GM11168 (cell line): ENCODE data around the gene ADGRG2.
"Not testable (repeated sequence)": the region's sequence is repeated elsewhere in the genome, so short reads cannot be mapped to it uniquely, and the experiment has no call there.

ENCODE experiments used
- in situ Hi-C: fragments of 300-500 bp; cut with MboI; formaldehyde crosslinking; loops from one replicate; pipeline ENCODE4 v1.12.0; 2022; ENCODE audit warnings: low sequenced_read_pairs; ENCODE audit not compliant: unreplicated experiment

The ADGRG2 gene

GRCh38 chrX:19007868-19008267 lies 114.4 kb downstream of the ADGRG2 start:
- in situ Hi-C loops, result no loop called here

GRCh38 chrX:19007011-19007410 lies 115.3 kb downstream of the ADGRG2 start:
- in situ Hi-C loops, result no loop called here

- in situ Hi-C loops, result no loop called here
Observed at GRCh38 chrX:19005909-19006308, 116.4 kb downstream of the ADGRG2 start.

GRCh38 chrX:19003756-19004155 lies 118.5 kb downstream of the ADGRG2 start:
- in situ Hi-C loops, result no loop called here

- in situ Hi-C loops, result no loop called here
Observed at GRCh38 chrX:18998653-18999052, 123.6 kb downstream of the ADGRG2 start.

GRCh38 chrX:18997916-18998315 lies 124.4 kb downstream of the ADGRG2 start:
- in situ Hi-C loops, result no loop called here

GRCh38 chrX:18996536-18996935 lies 125.7 kb downstream of the ADGRG2 start:
- in situ Hi-C loops, result no loop called here

GRCh38 chrX:18995221-18995620 lies 127.0 kb downstream of the ADGRG2 start:
- in situ Hi-C loops, result no loop called here

- in situ Hi-C loops, result no loop called here
Observed at GRCh38 chrX:18994713-18995112, 127.6 kb downstream of the ADGRG2 start.

- in situ Hi-C loops, result no loop called here
Observed at GRCh38 chrX:18992829-18993228, 129.4 kb downstream of the ADGRG2 start.

GRCh38 chrX:18985186-18985435 lies 137.2 kb downstream of the ADGRG2 start:
- in situ Hi-C loops, result no loop called here

GRCh38 chrX:18984381-18985185 lies 137.7 kb downstream of the ADGRG2 start:
- in situ Hi-C loops, result no loop called here

- in situ Hi-C loops, result no loop called here
Observed at GRCh38 chrX:18983666-18984380, 138.4 kb downstream of the ADGRG2 start, which contains the start of gene PHKA2. Gene PHKA2, minus strand, starts transcription at chrX:18984114. Its CDS starts 182 bp downstream, at chrX:18983932.

GRCh38 chrX:18981124-18981807 lies 141.0 kb downstream of the ADGRG2 start:
- in situ Hi-C loops, result no loop called here

- in situ Hi-C loops, result not testable (repeated sequence)
Observed at GRCh38 chrX:18980262-18980661, 142.0 kb downstream of the ADGRG2 start.

GRCh38 chrX:18974993-18975392 lies 147.3 kb downstream of the ADGRG2 start:
- in situ Hi-C loops, result no loop called here

- in situ Hi-C loops, result no loop called here
Observed at GRCh38 chrX:18973527-18974192, 148.6 kb downstream of the ADGRG2 start.

GRCh38 chrX:18971506-18971905 lies 150.8 kb downstream of the ADGRG2 start:
- in situ Hi-C loops, result no loop called here

- in situ Hi-C loops, result no loop called here
Observed at GRCh38 chrX:18970465-18970864, 151.8 kb downstream of the ADGRG2 start.

GRCh38 chrX:18966624-18967023 lies 155.6 kb downstream of the ADGRG2 start:
- in situ Hi-C loops, result no loop called here

GRCh38 chrX:18964901-18965300 lies 157.4 kb downstream of the ADGRG2 start:
- in situ Hi-C loops, result no loop called here
